OCI-LY3 (cell line): ENCODE results near the gene TBPL1.

ENCODE experiments used
- CTCF ChIP-seq: fragments of 200-600, 300-600 bp; sonication (generic); IDR thresholded peaks from 2 replicates; pipeline ENCODE4 v1.5.1; 2014; ENCODE audit warnings: antibody characterized with exemption, low read length, low read depth
- EZH2phosphoT487 ChIP-seq: fragments of 200-600 bp; shearing (Covaris generic); IDR thresholded peaks from 2 replicates; pipeline ENCODE4 v1.6.1; 2018; ENCODE audit warnings: antibody characterized with exemption, mixed run types, low read depth

GRCh38 chr6:133964052-133964451 lies 11.0 kb downstream of the TBPL1 start:
- TF ChIP-seq CTCF: no peak
- no peak for TF ChIP-seq EZH2phosphoT487
